T-helper 1 cell (primary cell): Measurements from ENCODE around the gene PCDHA4.

Experiments
- DNase-seq, 5 donors: peaks; one replicate each; pipeline ENCODE4 v3.0.0-alpha.2; 2012 to 2020

The PCDHA4 gene

DNA sequence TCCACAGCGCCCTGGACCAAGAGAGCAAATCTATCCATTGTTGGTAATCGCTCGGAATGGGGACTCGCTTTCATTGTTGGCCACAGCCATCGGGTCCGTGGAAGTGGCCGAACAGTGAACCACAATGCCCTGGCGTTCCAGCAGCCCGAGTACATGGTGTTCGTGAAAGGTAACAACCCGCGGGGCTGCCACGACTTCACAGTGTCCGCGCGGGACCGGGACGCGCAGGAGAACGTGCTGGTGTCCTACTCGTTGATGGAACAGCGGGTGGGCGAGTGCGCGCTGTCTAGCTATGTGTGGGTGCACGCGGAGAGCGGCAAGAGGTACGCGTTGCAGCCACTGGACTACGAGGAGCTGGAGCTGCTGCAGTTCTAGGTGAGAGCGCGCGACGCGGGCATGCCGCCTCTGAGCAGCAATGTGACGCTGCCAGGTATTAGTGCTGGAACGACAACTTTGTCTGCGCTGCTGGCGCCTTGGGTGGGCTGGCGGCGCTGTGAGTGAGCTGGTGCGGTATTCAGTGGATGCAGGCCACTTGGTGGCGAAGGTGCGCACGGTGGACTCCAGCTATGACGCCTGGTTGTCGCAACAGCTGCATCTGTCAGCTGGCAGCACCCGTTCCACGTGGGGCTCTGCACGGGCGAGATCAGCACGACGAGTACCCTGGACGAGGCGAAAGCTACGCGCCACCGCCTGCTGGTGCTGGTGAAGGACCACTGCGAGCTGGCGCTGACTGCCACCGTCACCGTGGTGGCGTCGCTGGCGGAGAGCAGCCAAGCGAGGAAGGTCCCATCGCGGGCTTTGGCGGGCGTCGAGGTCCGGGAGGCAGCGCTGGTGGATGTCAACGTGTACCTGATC lies 55.8 kb downstream of the PCDHA4 start:
- no peak for DNase-seq
